HepG2 (cell line): Measurements from ENCODE around the gene DIP2C. TPM values are rescaled to one million over a fixed set of nuclear protein-coding genes. Genes with fewer than 3 reads are reported as not detected.

Source experiments
- ARNTL ChIP-seq: sonication (generic); formaldehyde crosslinking; IDR thresholded peaks from 2 replicates; pipeline ENCODE4 v1.4.0; 2020; ENCODE audit warnings: mild to moderate bottlenecking, missing genetic modification reagents
- CHCHD3 ChIP-seq: sonication (generic); formaldehyde crosslinking; IDR thresholded peaks from 2 replicates; pipeline ENCODE4 v1.8.0; 2022; ENCODE audit warnings: mild to moderate bottlenecking, missing genetic modification reagents, moderate library complexity
- ELF1 ChIP-seq: sonication (generic); formaldehyde crosslinking; IDR thresholded peaks from 2 replicates; pipeline ENCODE4 v1.4.0; 2020; ENCODE audit warnings: missing genetic modification reagents
- HOXA7 ChIP-seq: sonication (generic); formaldehyde crosslinking; IDR thresholded peaks from 2 replicates; pipeline ENCODE4 v1.8.1; 2022; ENCODE audit warnings: mild to moderate bottlenecking, missing genetic modification reagents, moderate library complexity
- KDM5B ChIP-seq: sonication (generic); formaldehyde crosslinking; IDR thresholded peaks from 2 replicates; pipeline ENCODE4 v1.4.0; 2020; ENCODE audit warnings: missing genetic modification reagents, mild to moderate bottlenecking, borderline replicate concordance
- KLF11 ChIP-seq: IDR thresholded peaks from 2 replicates; pipeline ENCODE4 v1.6.1; 2016; ENCODE audit warnings: missing compliant biosample characterization
- MED8 ChIP-seq: sonication (generic); formaldehyde crosslinking; IDR thresholded peaks from 2 replicates; pipeline ENCODE4 v1.8.1; 2023; ENCODE audit warnings: mild to moderate bottlenecking, missing genetic modification reagents; ENCODE audit not compliant: insufficient replicate concordance
- MLLT10 ChIP-seq: sonication (generic); formaldehyde crosslinking; IDR thresholded peaks from 2 replicates; pipeline ENCODE4 v1.4.0; 2020; ENCODE audit warnings: missing genetic modification reagents
- NR2F1 ChIP-seq, 2 experiments: fragments of 450-650 bp in 1 of 2; formaldehyde crosslinking in 1 of 2; IDR thresholded peaks; 2 replicates each; pipeline versions ENCODE4 v1.5.0 to v1.6.1; 2016 to 2020; ENCODE audit warnings: mild to moderate bottlenecking in 1 of 2, missing compliant biosample characterization in 1 of 2, missing genetic modification reagents in 1 of 2, moderate library complexity in 1 of 2
- SETDB1 ChIP-seq: sonication (generic); formaldehyde crosslinking; IDR thresholded peaks from 2 replicates; pipeline ENCODE4 v1.5.1; 2020; ENCODE audit warnings: missing genetic modification reagents, mild to moderate bottlenecking, borderline replicate concordance
- SMAD9 ChIP-seq: sonication (generic); formaldehyde crosslinking; IDR thresholded peaks from 2 replicates; pipeline ENCODE4 v1.5.1; 2020; ENCODE audit warnings: mild to moderate bottlenecking, missing genetic modification reagents
- TAF15 ChIP-seq: fragments of 200-400 bp; formaldehyde crosslinking; IDR thresholded peaks from one replicate; pipeline ENCODE4 v1.6.1; 2018; ENCODE audit warnings: mild to moderate bottlenecking, low read depth, low read length; ENCODE audit not compliant: poor library complexity, severe bottlenecking
- THAP11 ChIP-seq: IDR thresholded peaks from 2 replicates; pipeline ENCODE4 v1.6.1; 2016; ENCODE audit warnings: missing biosample characterization, missing genetic modification reagents
- TOE1 ChIP-seq: sonication (generic); formaldehyde crosslinking; IDR thresholded peaks from 2 replicates; pipeline ENCODE4 v1.4.0; 2020; ENCODE audit warnings: mild to moderate bottlenecking, missing genetic modification reagents
- ZNF138 ChIP-seq: sonication (generic); formaldehyde crosslinking; IDR thresholded peaks from 2 replicates; pipeline ENCODE4 v1.5.0; 2020; ENCODE audit warnings: mild to moderate bottlenecking, low read depth, missing genetic modification reagents
- ZNF143 ChIP-seq: sonication (generic); formaldehyde crosslinking; IDR thresholded peaks from 2 replicates; pipeline ENCODE4 v1.4.0; 2020; ENCODE audit warnings: missing genetic modification reagents
- ZNF180 ChIP-seq: sonication (generic); formaldehyde crosslinking; IDR thresholded peaks from 2 replicates; pipeline ENCODE4 v1.4.0; 2020; ENCODE audit warnings: low read depth, missing genetic modification reagents, borderline replicate concordance
- ZNF235 ChIP-seq: sonication (generic); formaldehyde crosslinking; IDR thresholded peaks from 2 replicates; pipeline ENCODE4 v1.8.1; 2023; ENCODE audit warnings: mild to moderate bottlenecking, missing genetic modification reagents, borderline replicate concordance
- ZNF256 ChIP-seq: sonication (generic); formaldehyde crosslinking; conservative IDR thresholded peaks from 2 replicates; pipeline ENCODE4 v1.4.0; 2020; ENCODE audit warnings: missing genetic modification reagents
- ZNF33B ChIP-seq: sonication (generic); formaldehyde crosslinking; IDR thresholded peaks from 2 replicates; pipeline ENCODE4 v1.5.1; 2020; ENCODE audit warnings: mild to moderate bottlenecking, missing genetic modification reagents
- ZNF34 ChIP-seq: sonication (generic); formaldehyde crosslinking; IDR thresholded peaks from 2 replicates; pipeline ENCODE4 v1.4.0; 2020; ENCODE audit warnings: mild to moderate bottlenecking, missing genetic modification reagents, borderline replicate concordance
- ZNF383 ChIP-seq: sonication (generic); formaldehyde crosslinking; IDR thresholded peaks from 2 replicates; pipeline ENCODE4 v1.4.0; 2020; ENCODE audit warnings: missing genetic modification reagents, mild to moderate bottlenecking, borderline replicate concordance
- ZNF556 ChIP-seq: sonication (generic); formaldehyde crosslinking; IDR thresholded peaks from 2 replicates; pipeline ENCODE4 v1.4.0; 2020; ENCODE audit warnings: mild to moderate bottlenecking, missing genetic modification reagents, borderline replicate concordance
- polyA plus RNA-seq, 8 experiments: library from polyadenylated mRNA; depleted of rRNA in 3 of 8; stranded (reverse) in 7 of 8; unstranded in 1 of 8; fragments of >200 nt; fragmentation: Illumina TruSeq in 4 of 8; extraction: Trizol in 4 of 8; gene quantifications; 2 replicates each; pipeline versions ENCODE4 v1.2.1 to v1.2.3, GENCODE V29; 2011 to 2016; ENCODE audit warnings: low read depth in 4 of 8, missing spikeins in 1 of 8, mixed read lengths in 1 of 8; ENCODE audit not compliant: insufficient read depth in 1 of 8
- total RNA-seq, 5 experiments: library from RNA; depleted of rRNA; stranded (reverse); fragments of >200 nt; fragmentation: Illumina TruSeq; extraction: Trizol; gene quantifications; 2 replicates each; pipeline ENCODE4 v1.2.3, GENCODE V29; 2016; ENCODE audit warnings: low read depth in 1 of 5
- TF ChIP-seq, protein P1 (sequence below): sonication (generic); formaldehyde crosslinking; IDR thresholded peaks from 2 replicates; pipeline ENCODE4 v1.4.0; 2020; ENCODE audit warnings: missing genetic modification reagents, borderline replicate concordance
- TF ChIP-seq, protein P2 (sequence below): sonication (generic); formaldehyde crosslinking; IDR thresholded peaks from 2 replicates; pipeline ENCODE4 v1.5.0; 2020; ENCODE audit warnings: mild to moderate bottlenecking, missing genetic modification reagents, moderate library complexity

DIP2C gene
- total and polyA plus RNA-seq, 2 of the 13 experiments (the other 11 are each of a cell fraction or from before 2014, with no cell fraction given): 2.2 to 2.7 TPM

DNA sequence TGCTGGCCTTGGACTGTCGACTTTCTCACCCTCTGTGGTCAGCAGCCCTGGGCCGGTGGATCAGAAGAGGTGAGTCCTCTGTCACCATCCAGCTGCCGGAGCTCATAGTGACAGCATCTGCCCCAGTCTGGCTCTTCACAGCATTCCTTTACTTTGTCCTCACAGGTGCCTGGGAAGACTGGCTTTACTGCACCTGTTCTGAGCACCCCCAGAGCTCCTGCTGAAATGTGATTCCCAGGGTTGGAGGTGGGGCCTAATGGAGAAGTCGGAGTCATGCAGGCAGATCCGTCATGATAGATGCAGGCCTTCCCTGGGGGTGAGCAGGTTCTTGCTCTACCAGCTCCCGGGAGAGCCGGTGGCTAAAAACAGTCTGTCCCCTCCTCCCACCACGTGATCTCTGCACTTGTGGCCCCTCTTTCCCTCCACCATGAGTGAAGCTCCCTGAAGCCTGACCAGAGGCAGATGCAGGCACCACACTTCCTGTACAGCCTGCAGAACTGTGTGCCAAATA lies 382.7 kb downstream of the DIP2C start (continued):
- TF ChIP-seq NR2F1 (CRISPR knock-in tag; IDR thresholded peaks at IDR 0.05): 0 out of 4 replicates have a peak, but pooled peaks of 1 of the 2 experiments have one; percentile 21
- TF ChIP-seq KDM5B: no peak
- no peak for TF ChIP-seq ELF1 (CRISPR knock-in tag)
- TF ChIP-seq KLF11 (CRISPR knock-in tag): no peak
- TF ChIP-seq HOXA7 (CRISPR knock-in tag): no peak
- TF ChIP-seq, protein P1, sequence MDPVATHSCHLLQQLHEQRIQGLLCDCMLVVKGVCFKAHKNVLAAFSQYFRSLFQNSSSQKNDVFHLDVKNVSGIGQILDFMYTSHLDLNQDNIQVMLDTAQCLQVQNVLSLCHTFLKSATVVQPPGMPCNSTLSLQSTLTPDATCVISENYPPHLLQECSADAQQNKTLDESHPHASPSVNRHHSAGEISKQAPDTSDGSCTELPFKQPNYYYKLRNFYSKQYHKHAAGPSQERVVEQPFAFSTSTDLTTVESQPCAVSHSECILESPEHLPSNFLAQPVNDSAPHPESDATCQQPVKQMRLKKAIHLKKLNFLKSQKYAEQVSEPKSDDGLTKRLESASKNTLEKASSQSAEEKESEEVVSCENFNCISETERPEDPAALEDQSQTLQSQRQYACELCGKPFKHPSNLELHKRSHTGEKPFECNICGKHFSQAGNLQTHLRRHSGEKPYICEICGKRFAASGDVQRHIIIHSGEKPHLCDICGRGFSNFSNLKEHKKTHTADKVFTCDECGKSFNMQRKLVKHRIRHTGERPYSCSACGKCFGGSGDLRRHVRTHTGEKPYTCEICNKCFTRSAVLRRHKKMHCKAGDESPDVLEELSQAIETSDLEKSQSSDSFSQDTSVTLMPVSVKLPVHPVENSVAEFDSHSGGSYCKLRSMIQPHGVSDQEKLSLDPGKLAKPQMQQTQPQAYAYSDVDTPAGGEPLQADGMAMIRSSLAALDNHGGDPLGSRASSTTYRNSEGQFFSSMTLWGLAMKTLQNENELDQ (CRISPR knock-in tag): no peak
- TF ChIP-seq MLLT10 (CRISPR knock-in tag): no peak
- no peak for TF ChIP-seq SETDB1 (CRISPR knock-in tag)
- TF ChIP-seq THAP11 (CRISPR knock-in tag): no peak
- TF ChIP-seq, protein P2, sequence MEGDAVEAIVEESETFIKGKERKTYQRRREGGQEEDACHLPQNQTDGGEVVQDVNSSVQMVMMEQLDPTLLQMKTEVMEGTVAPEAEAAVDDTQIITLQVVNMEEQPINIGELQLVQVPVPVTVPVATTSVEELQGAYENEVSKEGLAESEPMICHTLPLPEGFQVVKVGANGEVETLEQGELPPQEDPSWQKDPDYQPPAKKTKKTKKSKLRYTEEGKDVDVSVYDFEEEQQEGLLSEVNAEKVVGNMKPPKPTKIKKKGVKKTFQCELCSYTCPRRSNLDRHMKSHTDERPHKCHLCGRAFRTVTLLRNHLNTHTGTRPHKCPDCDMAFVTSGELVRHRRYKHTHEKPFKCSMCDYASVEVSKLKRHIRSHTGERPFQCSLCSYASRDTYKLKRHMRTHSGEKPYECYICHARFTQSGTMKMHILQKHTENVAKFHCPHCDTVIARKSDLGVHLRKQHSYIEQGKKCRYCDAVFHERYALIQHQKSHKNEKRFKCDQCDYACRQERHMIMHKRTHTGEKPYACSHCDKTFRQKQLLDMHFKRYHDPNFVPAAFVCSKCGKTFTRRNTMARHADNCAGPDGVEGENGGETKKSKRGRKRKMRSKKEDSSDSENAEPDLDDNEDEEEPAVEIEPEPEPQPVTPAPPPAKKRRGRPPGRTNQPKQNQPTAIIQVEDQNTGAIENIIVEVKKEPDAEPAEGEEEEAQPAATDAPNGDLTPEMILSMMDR (CRISPR knock-in tag): peak; percentile 23; the same call in 1 of the 2 replicates
- no peak for TF ChIP-seq ZNF138 (CRISPR knock-in tag)
- TF ChIP-seq ZNF34: no peak
- no peak for TF ChIP-seq ZNF143 (CRISPR knock-in tag)
- no peak for TF ChIP-seq TAF15
- TF ChIP-seq TOE1: no peak
- TF ChIP-seq ZNF235 (CRISPR knock-in tag): no peak
- no peak for TF ChIP-seq ZNF256 (CRISPR knock-in tag)
- no peak for TF ChIP-seq ZNF556 (CRISPR knock-in tag)
- no peak for TF ChIP-seq ZNF383 (CRISPR knock-in tag)
- no peak for TF ChIP-seq ARNTL
- no peak for TF ChIP-seq MED8 (CRISPR knock-in tag)
- no peak for TF ChIP-seq ZNF180
- TF ChIP-seq CHCHD3 (CRISPR knock-in tag): no peak
- TF ChIP-seq ZNF33B (CRISPR knock-in tag): no peak
- TF ChIP-seq SMAD9: no peak
